HepG2 (cell line): ENCODE data around the gene CNEP1R1. TPM values are rescaled to one million over a fixed set of nuclear protein-coding genes. Genes with fewer than 3 reads are reported as not detected.

Source experiments
- ATAD3A ChIP-seq: sonication (generic); formaldehyde crosslinking; IDR thresholded peaks from 2 replicates; pipeline ENCODE4 v1.4.0; 2020; ENCODE audit warnings: missing genetic modification reagents
- DMAP1 ChIP-seq: IDR thresholded peaks from 2 replicates; pipeline ENCODE4 v1.6.1; 2016
- HDAC1 ChIP-seq: sonication (generic); formaldehyde crosslinking; IDR thresholded peaks from 2 replicates; pipeline ENCODE4 v1.5.1; 2020; ENCODE audit warnings: mild to moderate bottlenecking, missing genetic modification reagents
- IRX3 ChIP-seq: sonication (generic); formaldehyde crosslinking; IDR thresholded peaks from 2 replicates; pipeline ENCODE4 v1.8.1; 2023; ENCODE audit warnings: mild to moderate bottlenecking, low read depth, missing genetic modification reagents, borderline replicate concordance
- NFIC ChIP-seq: IDR thresholded peaks from 2 replicates; pipeline ENCODE4 v1.6.1; 2012; ENCODE audit warnings: mild to moderate bottlenecking, low read length, inconsistent platforms
- NR2F2 ChIP-seq: IDR thresholded peaks from 2 replicates; pipeline ENCODE4 v1.6.1; 2012; ENCODE audit warnings: low read depth, inconsistent platforms, borderline replicate concordance
- RXRA ChIP-seq: sonication (generic); formaldehyde crosslinking; IDR thresholded peaks from 2 replicates; pipeline ENCODE4 v1.5.1; 2020; ENCODE audit warnings: missing genetic modification reagents
- SMC3 ChIP-seq: IDR thresholded peaks from 2 replicates; pipeline ENCODE4 v1.6.1; 2011; ENCODE audit warnings: low read length, improper control_type of control experiment
- SP5 ChIP-seq: IDR thresholded peaks from 2 replicates; pipeline ENCODE4 v1.6.1; 2016; ENCODE audit warnings: low read depth, borderline replicate concordance
- TBL1XR1 ChIP-seq: fragments of 150-350 bp; IDR thresholded peaks from 2 replicates; pipeline ENCODE4 v1.6.1; 2014; ENCODE audit warnings: borderline replicate concordance, low read length; ENCODE audit not compliant: partially characterized antibody
- ZBTB37 ChIP-seq: sonication (generic); formaldehyde crosslinking; IDR thresholded peaks from 2 replicates; pipeline ENCODE4 v1.4.0; 2020; ENCODE audit warnings: mild to moderate bottlenecking, missing genetic modification reagents
- ZBTB7A ChIP-seq: sonication (generic); formaldehyde crosslinking; IDR thresholded peaks from 2 replicates; pipeline ENCODE4 v1.8.0; 2022; ENCODE audit warnings: mild to moderate bottlenecking, missing genetic modification reagents
- ZFP1 ChIP-seq: IDR thresholded peaks from 2 replicates; pipeline ENCODE4 v1.6.1; 2016
- ZNF12 ChIP-seq: sonication (generic); formaldehyde crosslinking; IDR thresholded peaks from 2 replicates; pipeline ENCODE4 v1.5.0; 2020; ENCODE audit warnings: missing genetic modification reagents
- ZNF251 ChIP-seq: sonication (generic); formaldehyde crosslinking; IDR thresholded peaks from 2 replicates; pipeline ENCODE4 v1.9.0; 2021; ENCODE audit warnings: mild to moderate bottlenecking, missing genetic modification reagents
- ZNF547 ChIP-seq: sonication (generic); formaldehyde crosslinking; IDR thresholded peaks from 2 replicates; pipeline ENCODE4 v1.5.1; 2020; ENCODE audit warnings: mild to moderate bottlenecking, missing genetic modification reagents
- ZNF772 ChIP-seq: sonication (generic); formaldehyde crosslinking; IDR thresholded peaks from 2 replicates; pipeline ENCODE4 v1.5.0; 2020; ENCODE audit warnings: mild to moderate bottlenecking, missing genetic modification reagents
- polyA plus RNA-seq, 8 experiments: library from polyadenylated mRNA; depleted of rRNA in 3 of 8; stranded (reverse) in 7 of 8; unstranded in 1 of 8; fragments of >200 nt; fragmentation: Illumina TruSeq in 4 of 8; extraction: Trizol in 4 of 8; gene quantifications; 2 replicates each; pipeline versions ENCODE4 v1.2.1 to v1.2.3, GENCODE V29; 2011 to 2016; ENCODE audit warnings: low read depth in 4 of 8, missing spikeins in 1 of 8, mixed read lengths in 1 of 8; ENCODE audit not compliant: insufficient read depth in 1 of 8
- total RNA-seq, 5 experiments: library from RNA; depleted of rRNA; stranded (reverse); fragments of >200 nt; fragmentation: Illumina TruSeq; extraction: Trizol; gene quantifications; 2 replicates each; pipeline ENCODE4 v1.2.3, GENCODE V29; 2016; ENCODE audit warnings: low read depth in 1 of 5
- TF ChIP-seq, protein P1 (sequence below): sonication (generic); formaldehyde crosslinking; IDR thresholded peaks from 2 replicates; pipeline ENCODE4 v1.5.1; 2020; ENCODE audit warnings: mild to moderate bottlenecking, missing genetic modification reagents, moderate library complexity
- TF ChIP-seq, protein P2 (sequence below): sonication (generic); formaldehyde crosslinking; IDR thresholded peaks from 2 replicates; pipeline ENCODE4 v1.4.0; 2020; ENCODE audit warnings: missing genetic modification reagents, borderline replicate concordance
- TF ChIP-seq, protein P3 (sequence below): IDR thresholded peaks from 2 replicates; pipeline ENCODE4 v1.6.1; 2016; ENCODE audit warnings: low read depth

The CNEP1R1 gene
- total and polyA plus RNA-seq, 2 of the 13 experiments (the other 11 are each of a cell fraction or from before 2014, with no cell fraction given): 23.6 to 26.8 TPM

DNA sequence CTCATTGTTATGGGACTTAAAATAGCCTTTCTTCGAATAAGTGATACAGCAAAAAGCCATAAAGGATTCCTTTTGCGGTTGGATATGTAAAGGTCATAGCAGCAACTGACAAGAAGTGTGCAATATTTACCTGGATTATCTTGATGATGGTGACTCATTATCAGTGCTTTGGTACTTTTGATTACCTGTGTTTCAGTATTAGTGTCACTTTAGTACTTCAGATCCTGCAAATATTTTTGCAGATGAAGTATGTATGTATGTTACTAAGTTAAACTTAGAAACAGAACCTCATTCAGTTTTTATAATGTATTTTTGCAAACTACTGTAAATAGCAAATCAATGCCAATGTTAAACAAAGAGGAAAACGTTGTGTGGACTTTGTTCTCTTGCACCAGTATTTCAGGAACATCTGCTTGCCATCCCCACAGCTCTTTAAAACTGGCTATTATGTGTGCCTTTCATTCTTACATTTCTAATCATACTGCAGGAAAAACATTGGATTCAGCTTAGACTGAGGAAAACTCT is 10.5 kb downstream of the CNEP1R1 start (continued):
- TF ChIP-seq, protein P1, sequence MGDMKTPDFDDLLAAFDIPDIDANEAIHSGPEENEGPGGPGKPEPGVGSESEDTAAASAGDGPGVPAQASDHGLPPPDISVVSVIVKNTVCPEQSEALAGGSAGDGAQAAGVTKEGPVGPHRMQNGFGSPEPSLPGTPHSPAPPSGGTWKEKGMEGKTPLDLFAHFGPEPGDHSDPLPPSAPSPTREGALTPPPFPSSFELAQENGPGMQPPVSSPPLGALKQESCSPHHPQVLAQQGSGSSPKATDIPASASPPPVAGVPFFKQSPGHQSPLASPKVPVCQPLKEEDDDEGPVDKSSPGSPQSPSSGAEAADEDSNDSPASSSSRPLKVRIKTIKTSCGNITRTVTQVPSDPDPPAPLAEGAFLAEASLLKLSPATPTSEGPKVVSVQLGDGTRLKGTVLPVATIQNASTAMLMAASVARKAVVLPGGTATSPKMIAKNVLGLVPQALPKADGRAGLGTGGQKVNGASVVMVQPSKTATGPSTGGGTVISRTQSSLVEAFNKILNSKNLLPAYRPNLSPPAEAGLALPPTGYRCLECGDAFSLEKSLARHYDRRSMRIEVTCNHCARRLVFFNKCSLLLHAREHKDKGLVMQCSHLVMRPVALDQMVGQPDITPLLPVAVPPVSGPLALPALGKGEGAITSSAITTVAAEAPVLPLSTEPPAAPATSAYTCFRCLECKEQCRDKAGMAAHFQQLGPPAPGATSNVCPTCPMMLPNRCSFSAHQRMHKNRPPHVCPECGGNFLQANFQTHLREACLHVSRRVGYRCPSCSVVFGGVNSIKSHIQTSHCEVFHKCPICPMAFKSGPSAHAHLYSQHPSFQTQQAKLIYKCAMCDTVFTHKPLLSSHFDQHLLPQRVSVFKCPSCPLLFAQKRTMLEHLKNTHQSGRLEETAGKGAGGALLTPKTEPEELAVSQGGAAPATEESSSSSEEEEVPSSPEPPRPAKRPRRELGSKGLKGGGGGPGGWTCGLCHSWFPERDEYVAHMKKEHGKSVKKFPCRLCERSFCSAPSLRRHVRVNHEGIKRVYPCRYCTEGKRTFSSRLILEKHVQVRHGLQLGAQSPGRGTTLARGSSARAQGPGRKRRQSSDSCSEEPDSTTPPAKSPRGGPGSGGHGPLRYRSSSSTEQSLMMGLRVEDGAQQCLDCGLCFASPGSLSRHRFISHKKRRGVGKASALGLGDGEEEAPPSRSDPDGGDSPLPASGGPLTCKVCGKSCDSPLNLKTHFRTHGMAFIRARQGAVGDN: no peak
- TF ChIP-seq ZFP1 (CRISPR knock-in tag) (0 out of 2 replicates have a peak, but pooled peaks have one; percentile 48), NR2F2 (peak; percentile 90), ZBTB37 (no peak), ZNF547 (no peak), NFIC (peak; percentile 91), ZBTB7A (CRISPR knock-in tag) (no peak), RXRA (CRISPR knock-in tag) (no peak), HDAC1 (CRISPR knock-in tag) (peak; percentile 66; the same call in 1 of the 2 replicates), IRX3 (CRISPR knock-in tag) (no peak), SP5 (CRISPR knock-in tag) (no peak), ZNF772 (CRISPR knock-in tag) (no peak), ZNF12 (CRISPR knock-in tag) (no peak), SMC3 (no peak), DMAP1 (0 out of 2 replicates have a peak, but pooled peaks have one; percentile 61), ATAD3A (CRISPR knock-in tag) (no peak), ZNF251 (no peak), TBL1XR1 (no peak)
- TF ChIP-seq, protein P2, sequence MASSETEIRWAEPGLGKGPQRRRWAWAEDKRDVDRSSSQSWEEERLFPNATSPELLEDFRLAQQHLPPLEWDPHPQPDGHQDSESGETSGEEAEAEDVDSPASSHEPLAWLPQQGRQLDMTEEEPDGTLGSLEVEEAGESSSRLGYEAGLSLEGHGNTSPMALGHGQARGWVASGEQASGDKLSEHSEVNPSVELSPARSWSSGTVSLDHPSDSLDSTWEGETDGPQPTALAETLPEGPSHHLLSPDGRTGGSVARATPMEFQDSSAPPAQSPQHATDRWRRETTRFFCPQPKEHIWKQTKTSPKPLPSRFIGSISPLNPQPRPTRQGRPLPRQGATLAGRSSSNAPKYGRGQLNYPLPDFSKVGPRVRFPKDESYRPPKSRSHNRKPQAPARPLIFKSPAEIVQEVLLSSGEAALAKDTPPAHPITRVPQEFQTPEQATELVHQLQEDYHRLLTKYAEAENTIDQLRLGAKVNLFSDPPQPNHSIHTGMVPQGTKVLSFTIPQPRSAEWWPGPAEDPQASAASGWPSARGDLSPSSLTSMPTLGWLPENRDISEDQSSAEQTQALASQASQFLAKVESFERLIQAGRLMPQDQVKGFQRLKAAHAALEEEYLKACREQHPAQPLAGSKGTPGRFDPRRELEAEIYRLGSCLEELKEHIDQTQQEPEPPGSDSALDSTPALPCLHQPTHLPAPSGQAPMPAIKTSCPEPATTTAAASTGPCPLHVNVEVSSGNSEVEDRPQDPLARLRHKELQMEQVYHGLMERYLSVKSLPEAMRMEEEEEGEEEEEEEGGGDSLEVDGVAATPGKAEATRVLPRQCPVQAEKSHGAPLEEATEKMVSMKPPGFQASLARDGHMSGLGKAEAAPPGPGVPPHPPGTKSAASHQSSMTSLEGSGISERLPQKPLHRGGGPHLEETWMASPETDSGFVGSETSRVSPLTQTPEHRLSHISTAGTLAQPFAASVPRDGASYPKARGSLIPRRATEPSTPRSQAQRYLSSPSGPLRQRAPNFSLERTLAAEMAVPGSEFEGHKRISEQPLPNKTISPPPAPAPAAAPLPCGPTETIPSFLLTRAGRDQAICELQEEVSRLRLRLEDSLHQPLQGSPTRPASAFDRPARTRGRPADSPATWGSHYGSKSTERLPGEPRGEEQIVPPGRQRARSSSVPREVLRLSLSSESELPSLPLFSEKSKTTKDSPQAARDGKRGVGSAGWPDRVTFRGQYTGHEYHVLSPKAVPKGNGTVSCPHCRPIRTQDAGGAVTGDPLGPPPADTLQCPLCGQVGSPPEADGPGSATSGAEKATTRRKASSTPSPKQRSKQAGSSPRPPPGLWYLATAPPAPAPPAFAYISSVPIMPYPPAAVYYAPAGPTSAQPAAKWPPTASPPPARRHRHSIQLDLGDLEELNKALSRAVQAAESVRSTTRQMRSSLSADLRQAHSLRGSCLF (CRISPR knock-in tag): no peak
- TF ChIP-seq, protein P3, sequence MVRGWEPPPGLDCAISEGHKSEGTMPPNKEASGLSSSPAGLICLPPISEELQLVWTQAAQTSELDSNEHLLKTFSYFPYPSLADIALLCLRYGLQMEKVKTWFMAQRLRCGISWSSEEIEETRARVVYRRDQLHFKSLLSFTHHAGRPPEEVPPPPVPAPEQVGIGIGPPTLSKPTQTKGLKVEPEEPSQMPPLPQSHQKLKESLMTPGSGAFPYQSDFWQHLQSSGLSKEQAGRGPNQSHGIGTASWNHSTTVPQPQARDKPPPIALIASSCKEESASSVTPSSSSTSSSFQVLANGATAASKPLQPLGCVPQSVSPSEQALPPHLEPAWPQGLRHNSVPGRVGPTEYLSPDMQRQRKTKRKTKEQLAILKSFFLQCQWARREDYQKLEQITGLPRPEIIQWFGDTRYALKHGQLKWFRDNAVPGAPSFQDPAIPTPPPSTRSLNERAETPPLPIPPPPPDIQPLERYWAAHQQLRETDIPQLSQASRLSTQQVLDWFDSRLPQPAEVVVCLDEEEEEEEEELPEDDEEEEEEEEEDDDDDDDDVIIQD (CRISPR knock-in tag): peak; percentile 59
